Loucy (cell line): ENCODE measurements around the gene SPPL2C.

Source experiments
- H2AFZ ChIP-seq: fragments of 200-600 bp; sonication (generic); 2 replicates; pipeline ENCODE4 v1.6.0; 2016; ENCODE audit warnings: antibody characterized with exemption, mild to moderate bottlenecking, low read length, moderate library complexity
- H3F3A ChIP-seq: fragments of 200-600 bp; 2 replicates; pipeline ENCODE4 v1.6.0; 2016; ENCODE audit warnings: antibody characterized with exemption, low read depth, mild to moderate bottlenecking
- H3K27me3 ChIP-seq: fragments of 200-600 bp; sonication (generic); 2 replicates; pipeline ENCODE4 v1.6.1; 2014; ENCODE audit warnings: low read length, mild to moderate bottlenecking; ENCODE audit not compliant: insufficient read depth, poor library complexity, severe bottlenecking
- H3K36me3 ChIP-seq: fragments of 200-600 bp; sonication (generic); 2 replicates; pipeline ENCODE4 v1.6.1; 2016; ENCODE audit warnings: low read length; ENCODE audit not compliant: insufficient read depth
- H3K4me1 ChIP-seq: fragments of 200-600 bp; sonication (generic); 2 replicates; pipeline ENCODE4 v1.5.1; 2014; ENCODE audit warnings: low read length, mild to moderate bottlenecking; ENCODE audit not compliant: insufficient read depth, poor library complexity, severe bottlenecking
- H3K4me2 ChIP-seq: fragments of 200-600 bp; sonication (generic); 2 replicates; pipeline ENCODE4 v1.6.0; 2014; ENCODE audit warnings: antibody characterized with exemption, low read length, low read depth, mild to moderate bottlenecking; ENCODE audit not compliant: poor library complexity, severe bottlenecking
- H3K4me3 ChIP-seq: fragments of 200-600 bp; sonication (generic); 2 replicates; pipeline ENCODE4 v1.5.1; 2014; ENCODE audit warnings: low read length, mild to moderate bottlenecking, mixed read lengths; ENCODE audit not compliant: poor library complexity, severe bottlenecking
- H3K79me2 ChIP-seq: fragments of 200-600 bp; sonication (generic); 2 replicates; pipeline ENCODE4 v1.6.1; 2014; ENCODE audit warnings: low read length; ENCODE audit not compliant: insufficient read depth
- H3K9ac ChIP-seq: fragments of 200-600 bp; sonication (generic); 2 replicates; pipeline ENCODE4 v1.6.0; 2014; ENCODE audit warnings: mild to moderate bottlenecking, low read depth, low read length, moderate library complexity; ENCODE audit not compliant: poor library complexity, severe bottlenecking
- H3K9me2 ChIP-seq: fragments of 200-600 bp; sonication (generic); replicated peaks from 2 replicates; pipeline ENCODE4 v1.6.1; 2016; ENCODE audit warnings: low read depth, low read length, mixed read lengths
- H3K9me3 ChIP-seq: fragments of 200-600 bp; sonication (generic); 2 replicates; pipeline ENCODE4 v1.6.1; 2014; ENCODE audit warnings: mild to moderate bottlenecking, antibody characterized with exemption, low read length, low read depth; ENCODE audit not compliant: insufficient read depth
- H4K20me1 ChIP-seq: fragments of 200-600 bp; sonication (generic); 2 replicates; pipeline ENCODE4 v1.6.0; 2014; ENCODE audit warnings: antibody characterized with exemption, low read length, mild to moderate bottlenecking; ENCODE audit not compliant: insufficient read depth, poor library complexity, severe bottlenecking
- EZH2phosphoT487 ChIP-seq: fragments of 200-600 bp; IDR thresholded peaks from 2 replicates; pipeline ENCODE4 v1.6.1; 2018; ENCODE audit warnings: antibody characterized with exemption, mild to moderate bottlenecking, moderate library complexity, borderline replicate concordance
- TF ChIP-seq, protein P1 (sequence below): fragments of 200-600 bp; sonication (generic); conservative IDR thresholded peaks from 2 replicates; pipeline ENCODE4 v1.5.1; 2014; ENCODE audit warnings: mild to moderate bottlenecking, antibody characterized with exemption, low read length

The SPPL2C gene

DNA sequence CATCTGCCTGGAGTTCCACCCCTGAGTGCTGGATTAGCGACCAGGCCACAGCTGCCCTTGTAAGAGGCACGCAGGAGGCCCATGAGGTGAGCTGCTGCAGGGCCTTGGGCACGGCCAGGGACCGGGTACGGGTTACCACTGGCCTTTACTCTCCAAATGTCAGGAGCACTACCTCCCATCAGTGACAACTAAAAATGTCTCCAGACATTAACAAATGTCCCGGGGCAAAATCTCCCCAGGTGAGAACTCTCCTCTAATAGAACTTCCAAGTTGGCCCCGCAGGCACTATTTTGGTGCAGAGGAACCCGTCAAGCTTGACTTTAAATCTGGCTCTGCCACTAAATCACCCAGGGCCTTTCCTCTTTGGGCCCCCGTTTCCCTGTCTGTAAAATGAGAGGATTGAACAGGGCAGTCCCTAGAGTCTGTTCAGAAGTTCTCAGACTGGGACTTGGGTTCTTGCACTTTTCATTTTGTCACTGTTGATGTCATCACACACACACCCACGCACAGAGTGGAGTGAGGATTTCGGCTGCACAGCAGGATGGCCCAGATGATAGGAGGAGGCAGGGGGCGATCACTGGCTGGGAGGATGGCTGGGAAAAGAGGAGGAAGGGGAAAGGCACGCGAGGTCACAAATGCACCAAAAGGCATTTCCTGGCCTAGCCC is 25.1 kb downstream of the SPPL2C start:
- H3K9me2 ChIP-seq: no peaks in the 10 kb centered on the region; the same call in 1 of the 2 replicates
- no peaks in the 10 kb centered on the region for H3K27me3 ChIP-seq
- no peaks in the 10 kb centered on the region for H4K20me1 ChIP-seq
- peaks cover 11% of the 10 kb centered on the region for H3K4me1 ChIP-seq
- no peak overlapping the region for H2AFZ ChIP-seq
- no peak overlapping the region for H3K9ac ChIP-seq
- no peaks in the 10 kb centered on the region for H3K36me3 ChIP-seq
- no peak overlapping the region for H3K4me3 ChIP-seq
- no peak for TF ChIP-seq EZH2phosphoT487
- TF ChIP-seq, protein P1, sequence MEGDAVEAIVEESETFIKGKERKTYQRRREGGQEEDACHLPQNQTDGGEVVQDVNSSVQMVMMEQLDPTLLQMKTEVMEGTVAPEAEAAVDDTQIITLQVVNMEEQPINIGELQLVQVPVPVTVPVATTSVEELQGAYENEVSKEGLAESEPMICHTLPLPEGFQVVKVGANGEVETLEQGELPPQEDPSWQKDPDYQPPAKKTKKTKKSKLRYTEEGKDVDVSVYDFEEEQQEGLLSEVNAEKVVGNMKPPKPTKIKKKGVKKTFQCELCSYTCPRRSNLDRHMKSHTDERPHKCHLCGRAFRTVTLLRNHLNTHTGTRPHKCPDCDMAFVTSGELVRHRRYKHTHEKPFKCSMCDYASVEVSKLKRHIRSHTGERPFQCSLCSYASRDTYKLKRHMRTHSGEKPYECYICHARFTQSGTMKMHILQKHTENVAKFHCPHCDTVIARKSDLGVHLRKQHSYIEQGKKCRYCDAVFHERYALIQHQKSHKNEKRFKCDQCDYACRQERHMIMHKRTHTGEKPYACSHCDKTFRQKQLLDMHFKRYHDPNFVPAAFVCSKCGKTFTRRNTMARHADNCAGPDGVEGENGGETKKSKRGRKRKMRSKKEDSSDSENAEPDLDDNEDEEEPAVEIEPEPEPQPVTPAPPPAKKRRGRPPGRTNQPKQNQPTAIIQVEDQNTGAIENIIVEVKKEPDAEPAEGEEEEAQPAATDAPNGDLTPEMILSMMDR: no peak
- H3F3A ChIP-seq: no peaks in the 10 kb centered on the region
- no peak overlapping the region for H3K4me2 ChIP-seq
- no peaks in the 10 kb centered on the region for H3K79me2 ChIP-seq
- no peaks in the 10 kb centered on the region for H3K9me3 ChIP-seq

DNA sequence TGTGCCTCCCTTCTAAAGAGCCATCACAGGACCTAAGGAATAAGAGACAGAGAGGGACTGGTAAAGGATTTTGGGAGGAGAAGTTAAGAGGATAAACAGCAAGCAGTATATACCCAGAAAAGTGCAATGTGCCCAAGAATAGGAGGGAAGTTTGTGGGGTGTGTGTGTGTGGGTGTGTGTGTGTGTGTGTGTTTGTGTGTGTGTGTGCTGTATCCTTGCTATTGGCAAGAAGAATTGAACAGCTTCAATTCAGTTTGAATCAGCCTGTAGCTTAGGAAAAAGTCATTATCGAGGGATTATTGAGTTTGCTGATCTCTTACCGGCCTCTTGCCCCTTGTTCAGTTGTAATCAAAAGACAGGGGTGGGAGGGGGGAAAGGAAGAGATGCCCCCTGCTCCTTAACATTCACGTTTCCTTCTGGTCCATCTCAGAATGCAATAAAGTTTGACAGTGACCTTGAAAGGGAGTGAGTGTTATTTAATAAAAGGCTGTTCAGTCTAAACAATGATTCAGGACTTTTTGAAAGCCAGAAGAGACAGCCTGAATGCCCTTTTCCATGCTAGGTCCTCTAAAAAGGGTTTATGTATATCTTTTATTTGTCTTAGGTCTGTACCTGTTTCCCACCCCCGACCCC is 25.8 kb downstream of the SPPL2C start:
- Histone ChIP-seq H2AFZ (no peak overlapping the region), H3K9ac (no peak overlapping the region), H3F3A (no peaks in the 10 kb centered on the region), H3K4me1 (peaks cover 11% of the 10 kb centered on the region), H3K36me3 (no peaks in the 10 kb centered on the region), H3K79me2 (no peaks in the 10 kb centered on the region), H3K4me3 (no peak overlapping the region), H4K20me1 (no peaks in the 10 kb centered on the region), H3K9me2 (no peaks in the 10 kb centered on the region; the same call in 1 of the 2 replicates), H3K9me3 (no peaks in the 10 kb centered on the region), H3K27me3 (no peaks in the 10 kb centered on the region), H3K4me2 (no peak overlapping the region)
- no peak for TF ChIP-seq EZH2phosphoT487
- TF ChIP-seq, protein P1: no peak

DNA sequence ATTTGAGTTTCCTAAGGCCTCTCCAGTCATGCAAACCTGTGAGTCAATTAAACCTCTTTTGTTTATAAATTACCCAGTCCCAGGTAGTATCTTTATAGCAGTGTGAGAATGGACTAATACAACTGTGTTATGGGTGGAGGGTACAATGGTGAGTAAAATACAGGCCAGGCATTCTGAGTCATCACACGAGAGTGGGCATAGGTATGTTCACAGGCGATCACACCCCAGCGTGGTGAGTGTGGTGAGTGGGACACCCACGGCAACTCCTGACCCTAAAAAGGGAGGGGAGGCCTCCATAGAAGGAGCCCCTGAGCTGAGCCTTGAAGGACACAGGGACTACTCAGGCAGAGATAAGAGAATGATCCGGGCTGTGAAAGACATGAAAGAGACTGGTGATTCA is 27.0 kb downstream of the SPPL2C start:
- no peaks in the 10 kb centered on the region for H3K9me3 ChIP-seq
- no peaks in the 10 kb centered on the region for H4K20me1 ChIP-seq
- no peaks in the 10 kb centered on the region for H3K36me3 ChIP-seq
- no peak overlapping the region for H3K9ac ChIP-seq
- no peak overlapping the region for H2AFZ ChIP-seq
- TF ChIP-seq, protein P1: no peak
- no peak for TF ChIP-seq EZH2phosphoT487
- no peak overlapping the region for H3K4me2 ChIP-seq
- no peak overlapping the region for H3K4me3 ChIP-seq
- no peaks in the 10 kb centered on the region for H3K27me3 ChIP-seq
- peaks cover 11% of the 10 kb centered on the region for H3K4me1 ChIP-seq
- H3K9me2 ChIP-seq: no peaks in the 10 kb centered on the region; the same call in 1 of the 2 replicates
- no peaks in the 10 kb centered on the region for H3K79me2 ChIP-seq
- H3F3A ChIP-seq: no peaks in the 10 kb centered on the region
